K562 (cell line): Measurements from ENCODE around the gene TRAF1. TPM values are rescaled to one million over a fixed set of nuclear protein-coding genes. Genes with fewer than 3 reads are reported as not detected.

Source experiments
- ATAC-seq: fragments of 200-7000 bp; cut with Tn5 transposase; 3 replicates; pipeline ENCODE4 v1.9.1; 2020; ENCODE audit warnings: moderate library complexity
- BruUV-seq: library from RNA; stranded (reverse); fragments of 400-500 nt; replicated peaks from 2 replicates; lab custom pipeline; 2021; lab: Mats Ljungman, UMichigan
- CTCF ChIA-PET: fragments of 300-600 bp; formaldehyde crosslinking; extraction: SDS; loops from one replicate; lab custom pipeline; 2021; ENCODE audit warnings: low intra/inter-chr PET ratio; lab: Yijun Ruan, JAX
- POLR2A ChIA-PET: fragments of 300-600, 350-650 bp; sonication (Branson Sonifier 250); formaldehyde crosslinking; extraction: SDS; loops from one replicate; lab custom pipeline; 2021; ENCODE audit warnings: antibody characterized with exemption, inconsistent platforms; lab: Yijun Ruan, JAX
- DNase-seq, 4 experiments: peaks; one replicate each; pipeline versions ENCODE4 v3.0.0 to v3.0.0-alpha.2; 2011 to 2018; ENCODE audit warnings: low spot score in 3 of 4, mixed read lengths in 3 of 4; ENCODE audit errors: extremely low read depth in 1 of 4
- FAIRE-seq: peaks from 2 replicates; lab custom pipeline; 2011; peaks lifted over from hg19 to GRCh38; lab: Jason Lieb, UNC
- H2AFZ ChIP-seq: 2 replicates; pipeline ENCODE4 v1.6.0; 2011; ENCODE audit warnings: low read depth, low read length, control low read depth, inconsistent platforms
- H3K27ac ChIP-seq: fragments of 200-600 bp; 3 replicates; pipeline ENCODE4 v1.8.0; 2011; ENCODE audit warnings: low read depth, mild to moderate bottlenecking, control low read depth, inconsistent platforms, low read length, moderate library complexity, mixed read lengths; ENCODE audit errors: extremely low read depth
- H3K27me3 ChIP-seq, 2 experiments: fragments of 300-600 bp in 1 of 2; 2 replicates in 1 of 2; 3 replicates in 1 of 2; pipeline versions ENCODE4 v1.6.0 to v1.8.0; 2011; ENCODE audit warnings: inconsistent platforms in 2 of 2, low read length in 2 of 2, mild to moderate bottlenecking in 1 of 2, mixed read lengths in 1 of 2, moderate library complexity in 1 of 2; ENCODE audit not compliant: control insufficient read depth in 2 of 2, insufficient read depth in 2 of 2
- H3K36me3 ChIP-seq: fragments of 300-600 bp; 3 replicates; pipeline ENCODE4 v1.8.0; 2011; ENCODE audit warnings: mild to moderate bottlenecking, low read length, inconsistent platforms; ENCODE audit not compliant: control insufficient read depth, insufficient read depth
- H3K4me1 ChIP-seq, 2 experiments: fragments of 200-600 bp in 1 of 2; replicated peaks in 1 of 2; 2 replicates in 1 of 2; 3 replicates in 1 of 2; pipeline versions ENCODE4 v1.5.1 to v1.8.0; 2011; ENCODE audit warnings: inconsistent platforms in 2 of 2, low read length in 2 of 2, mild to moderate bottlenecking in 1 of 2, mixed read lengths in 1 of 2, moderate library complexity in 1 of 2; ENCODE audit not compliant: control insufficient read depth in 2 of 2, insufficient read depth in 2 of 2
- H3K4me2 ChIP-seq: 2 replicates; pipeline ENCODE4 v1.6.1; 2011; ENCODE audit warnings: low read length, control low read depth, inconsistent platforms, mixed read lengths; ENCODE audit not compliant: insufficient read depth
- H3K4me3 ChIP-seq: fragments of 200-600 bp; sonication (generic), shearing (Covaris generic); 2 replicates; pipeline ENCODE4 v1.5.1; 2016; ENCODE audit warnings: control low read depth, inconsistent platforms
- H3K79me2 ChIP-seq: fragments of 200-600 bp; 3 replicates; pipeline ENCODE4 v1.8.0; 2011; ENCODE audit warnings: low read length, inconsistent platforms; ENCODE audit not compliant: control insufficient read depth, insufficient read depth
- H3K9ac ChIP-seq, 2 experiments: 2 replicates each; pipeline versions ENCODE4 v1.6.0 to v1.6.1; 2011; ENCODE audit warnings: low read depth in 2 of 2, low read length in 2 of 2, control low read depth in 1 of 2, inconsistent platforms in 1 of 2, mild to moderate bottlenecking in 1 of 2, mixed read lengths in 1 of 2; ENCODE audit not compliant: insufficient read depth in 1 of 2
- H3K9me1 ChIP-seq: one replicate; pipeline ENCODE4 v1.6.0; 2011; ENCODE audit warnings: inconsistent platforms, mild to moderate bottlenecking, low read length, moderate library complexity; ENCODE audit not compliant: control insufficient read depth, insufficient read depth
- H3K9me3 ChIP-seq: replicated peaks from 2 replicates; pipeline ENCODE4 v1.5.1; 2011; ENCODE audit warnings: low read depth, low read length, inconsistent platforms; ENCODE audit not compliant: control insufficient read depth, insufficient read depth
- H4K20me1 ChIP-seq: replicated peaks from 2 replicates; pipeline ENCODE4 v1.6.1; 2011; ENCODE audit warnings: low read length, inconsistent platforms, mixed read lengths; ENCODE audit not compliant: control insufficient read depth, insufficient read depth
- BCOR ChIP-seq: fragments of 450-650 bp; IDR thresholded peaks from 2 replicates; pipeline ENCODE4 v1.6.1; 2016
- BMI1 ChIP-seq: fragments of 150-350 bp; IDR thresholded peaks from 2 replicates; pipeline ENCODE4 v1.6.1; 2014; ENCODE audit warnings: low read length
- CHCHD3 ChIP-seq: fragments of 250-450 bp; sonication (Bioruptor Pico); IDR thresholded peaks from 2 replicates; pipeline ENCODE4 v2.1.2; 2022; ENCODE audit warnings: mild to moderate bottlenecking
- KAT7 ChIP-seq: sonication (generic); formaldehyde crosslinking; IDR thresholded peaks from 2 replicates; pipeline ENCODE4 v1.8.0; 2022; ENCODE audit warnings: missing genetic modification reagents, mild to moderate bottlenecking, borderline replicate concordance
- NR2C1 ChIP-seq, 2 experiments: fragments of 450-650 bp; IDR thresholded peaks; 2 replicates each; pipeline ENCODE4 v1.6.1; 2017; ENCODE audit warnings: mild to moderate bottlenecking in 2 of 2, antibody characterized with exemption in 1 of 2, inconsistent platforms in 1 of 2, missing compliant biosample characterization in 1 of 2, missing genetic modification characterization in 1 of 2
- RBM22 ChIP-seq: fragments of 200-400 bp; formaldehyde crosslinking; IDR thresholded peaks from 2 replicates; pipeline ENCODE4 v1.6.1; 2018; ENCODE audit warnings: low read length, low read depth; ENCODE audit not compliant: poor library complexity, severe bottlenecking
- RBM25 ChIP-seq: fragments of 200-400 bp; formaldehyde crosslinking; IDR thresholded peaks from 2 replicates; pipeline ENCODE4 v1.6.1; 2018; ENCODE audit warnings: low read length, low read depth, moderate library complexity; ENCODE audit not compliant: severe bottlenecking
- SIX5 ChIP-seq, 2 experiments: IDR thresholded peaks; 2 replicates each; pipeline ENCODE4 v1.6.1; 2011; ENCODE audit warnings: low read length in 2 of 2, borderline replicate concordance in 1 of 2, low read depth in 1 of 2, mild to moderate bottlenecking in 1 of 2, moderate library complexity in 1 of 2; ENCODE audit not compliant: insufficient read depth in 1 of 2
- WGBS: fragments of 100-300 bp; shearing (Covaris generic); methylation state at CpG from one replicate; pipeline ENCODE4 v1.1.6; 2016; ENCODE audit warnings: low coverage, mixed read lengths; ENCODE audit not compliant: insufficient coverage; ENCODE audit errors: missing lambda C conversion rate; 5-methylcytosine and 5-hydroxymethylcytosine counted together
- in situ Hi-C: fragments of 300-500 bp; cut with MboI; formaldehyde crosslinking; loops from 4 replicates; pipeline ENCODE4 v1.15.0; 2018; ENCODE audit warnings: inconsistent platforms, mixed read lengths
- intact Hi-C: fragments of 100-400 bp; cut with micrococcal nuclease; formaldehyde crosslinking; loops from 2 replicates; pipeline ENCODE4 v1.14.2; 2022
- polyA plus RNA-seq, 8 experiments: library from polyadenylated mRNA; depleted of rRNA in 4 of 8; stranded (reverse) in 5 of 8; unstranded in 3 of 8; fragments of >200 nt; fragmentation: Nextera tagmentation in 2 of 8; fragmentation: Illumina TruSeq in 1 of 8; extraction: Ambion mirVana in 2 of 8; extraction: Trizol in 1 of 8; gene quantifications; 2 replicates each; pipeline versions ENCODE4 v1.2.1 to v1.2.3, GENCODE V29; 2011 to 2014; ENCODE audit warnings: inconsistent platforms in 1 of 8, missing spikeins in 1 of 8
- total RNA-seq, 7 experiments: library from RNA; depleted of rRNA in 6 of 7; stranded (reverse); fragments of >200 nt in 6 of 7; fragmentation: Illumina TruSeq in 2 of 7; extraction: Trizol in 2 of 7; gene quantifications; 2 replicates each; pipeline versions ENCODE4 v1.2.1 to v1.2.3, GENCODE V29; 2011 to 2021; ENCODE audit warnings: low replicate concordance in 1 of 7

The TRAF1 gene
- total and polyA plus RNA-seq, 9 of the 15 experiments (the other 6 are each of a cell fraction or from before 2014, with no cell fraction given): 0.01 to 1.1 (median 0.04) TPM; not detected in 2

GRCh38 chr9:120928015-120928482 is 1.5 kb upstream of the TRAF1 start:
- peak; percentile 73 for TF ChIP-seq RBM25
- TF ChIP-seq NR2C1 (IDR thresholded peaks at IDR 0.05): no peak
- no peak for TF ChIP-seq NR2C1 (tag; IDR thresholded peaks at IDR 0.05)
- TF ChIP-seq RBM22: no peak
- TF ChIP-seq CHCHD3: no peak
- TF ChIP-seq BCOR: peak; percentile 57
- TF ChIP-seq KAT7 (CRISPR knock-in tag): no peak
- TF ChIP-seq SIX5 (IDR thresholded peaks at IDR 0.05; ENCODE audit: borderline replicate concordance in 1 of 2, insufficient read depth in 1 of 2, low read depth in 1 of 2, low read length in 2 of 2): no peak
- no peak for TF ChIP-seq BMI1
- TF ChIP-seq, all 486 proteins: peak for 2
- no peak overlapping the region for H3K9ac ChIP-seq
- WGBS: 34% methylated on average over 13 of the region's 14 CpGs
- no peaks in the 10 kb centered on the region for H3K9me3 ChIP-seq
- H3K4me1 ChIP-seq: peaks cover 9 to 20% of the 10 kb centered on the region in 2 experiments
- DNase-seq: no peak
- intact Hi-C loops: no loop called here
- no peaks in the 10 kb centered on the region for H3K79me2 ChIP-seq
- no peaks in the 10 kb centered on the region for H3K27me3 ChIP-seq
- H3K4me3 ChIP-seq: no peak overlapping the region
- FAIRE-seq: no peak
- no peak for ATAC-seq
- H3K36me3 ChIP-seq: no peaks in the 10 kb centered on the region
- H4K20me1 ChIP-seq: no peaks in the 10 kb centered on the region
- in situ Hi-C loops: loop anchor here (25.0 kb wide), 1 partner anchor 316 kb away; no protein-coding TSS in a partner anchor
- H3K4me2 ChIP-seq: no peak overlapping the region
- no peaks in the 10 kb centered on the region for H3K9me1 ChIP-seq
- H3K27ac ChIP-seq: no peak overlapping the region
- H2AFZ ChIP-seq: no peak overlapping the region
- no TSS peak for BruUV-seq
- CTCF ChIA-PET: no interaction called here
- POLR2A ChIA-PET: no interaction called here
